ENCODE data around the gene COMMD2.

The COMMD2 gene

GRCh38 chr3:149764302-149764701 is 12.0 kb upstream of the COMMD2 start:
- Histone ChIP-seq H3K27ac (no peak overlapping the region), H3K4me1 (ENCODE audit: low read depth, poor library complexity, severe bottlenecking) (no peaks in the 10 kb centered on the region), H3K27me3 (ENCODE audit: insufficient read depth, low read depth) (no peaks in the 10 kb centered on the region), H3K9ac (no peak overlapping the region), H3K4me2 (no peak overlapping the region), H2AFZ (ENCODE audit: low read depth) (no peak overlapping the region), H4K20me1 (ENCODE audit: insufficient read depth) (no peaks in the 10 kb centered on the region), H3K79me2 (ENCODE audit: insufficient read depth, low read depth) (no peaks in the 10 kb centered on the region), H3K4me3 (IDR thresholded peaks at IDR 0.05; ENCODE audit: insufficient read depth, low read depth, low read length) (no peak overlapping the region), H3K36me3 (ENCODE audit: insufficient read depth) (no peaks in the 10 kb centered on the region)
- no peak for TF ChIP-seq CTCF (conservative IDR thresholded peaks at IDR 0.05; ENCODE audit: low read depth, low read length)

GRCh38 chr3:149763565-149764195 is 11.4 kb upstream of the COMMD2 start:
- H3K27me3 ChIP-seq (ENCODE audit: insufficient read depth, low read depth), result no peaks in the 10 kb centered on the region
- no peaks in the 10 kb centered on the region for H3K79me2 ChIP-seq (ENCODE audit: insufficient read depth, low read depth)
- no peak overlapping the region for H3K4me2 ChIP-seq
- no peak for TF ChIP-seq CTCF (conservative IDR thresholded peaks at IDR 0.05; ENCODE audit: low read depth, low read length)
- no peak overlapping the region for H2AFZ ChIP-seq (ENCODE audit: low read depth)
- H3K27ac ChIP-seq, result no peak overlapping the region
- no peaks in the 10 kb centered on the region for H3K4me1 ChIP-seq (ENCODE audit: low read depth, poor library complexity, severe bottlenecking)
- no peaks in the 10 kb centered on the region for H4K20me1 ChIP-seq (ENCODE audit: insufficient read depth)
- H3K36me3 ChIP-seq (ENCODE audit: insufficient read depth), result no peaks in the 10 kb centered on the region
- no peak overlapping the region for H3K9ac ChIP-seq
- no peak overlapping the region for H3K4me3 ChIP-seq (IDR thresholded peaks at IDR 0.05; ENCODE audit: insufficient read depth, low read depth, low read length)

- Histone ChIP-seq H3K4me3 (IDR thresholded peaks at IDR 0.05; ENCODE audit: insufficient read depth, low read depth, low read length) (no peak overlapping the region), H2AFZ (ENCODE audit: low read depth) (peak overlapping the region; percentile 94; the same call in 1 of the 2 replicates), H4K20me1 (ENCODE audit: insufficient read depth) (no peaks in the 10 kb centered on the region), H3K79me2 (ENCODE audit: insufficient read depth, low read depth) (peaks cover 13% of the 10 kb centered on the region; the same call in 1 of the 2 replicates), H3K27ac (no peak overlapping the region), H3K9ac (no peak overlapping the region), H3K36me3 (ENCODE audit: insufficient read depth) (no peaks in the 10 kb centered on the region), H3K4me1 (ENCODE audit: low read depth, poor library complexity, severe bottlenecking) (peaks cover 25% of the 10 kb centered on the region), H3K4me2 (no peak overlapping the region), H3K27me3 (ENCODE audit: insufficient read depth, low read depth) (no peaks in the 10 kb centered on the region)
- no peak for TF ChIP-seq CTCF (conservative IDR thresholded peaks at IDR 0.05; ENCODE audit: low read depth, low read length)
These were observed 1.4 kb upstream of the COMMD2 start for GRCh38 chr3:149753717-149754116.

- peaks cover 25% of the 10 kb centered on the region for H3K4me1 ChIP-seq (ENCODE audit: low read depth, poor library complexity, severe bottlenecking)
- peak overlapping the region; percentile 3; the same call in 1 of the 2 replicates for H3K27ac ChIP-seq
- H3K4me2 ChIP-seq, result peak overlapping the region; percentile 50
- no peaks in the 10 kb centered on the region for H4K20me1 ChIP-seq (ENCODE audit: insufficient read depth)
- H3K36me3 ChIP-seq (ENCODE audit: insufficient read depth), result no peaks in the 10 kb centered on the region
- no peak; the same call in none of the 2 replicates for TF ChIP-seq CTCF (conservative IDR thresholded peaks at IDR 0.05; ENCODE audit: low read depth, low read length)
- H3K4me3 ChIP-seq (IDR thresholded peaks at IDR 0.05; ENCODE audit: insufficient read depth, low read depth, low read length), result no peak overlapping the region
- H3K27me3 ChIP-seq (ENCODE audit: insufficient read depth, low read depth), result no peaks in the 10 kb centered on the region
- H3K9ac ChIP-seq, result peak overlapping the region; percentile 10; the same call in 1 of the 2 replicates
- H3K79me2 ChIP-seq (ENCODE audit: insufficient read depth, low read depth), result peaks cover 13% of the 10 kb centered on the region; the same call in 1 of the 2 replicates
- peak overlapping the region; percentile 94 for H2AFZ ChIP-seq (ENCODE audit: low read depth)
These were observed 473 bp upstream of the COMMD2 start for GRCh38 chr3:149752788-149753136.

Measured in KMS-11 (cell line).